ENCODE results near the gene GMDS. TPM values are rescaled to one million over a fixed set of nuclear protein-coding genes. Genes with fewer than 3 reads are reported as not detected.

The GMDS gene
- total and polyA plus RNA-seq, 2 donors (not counting 1 experiment from before 2014, with no cell fraction given), result 12.7 to 34.5 TPM

DNA sequence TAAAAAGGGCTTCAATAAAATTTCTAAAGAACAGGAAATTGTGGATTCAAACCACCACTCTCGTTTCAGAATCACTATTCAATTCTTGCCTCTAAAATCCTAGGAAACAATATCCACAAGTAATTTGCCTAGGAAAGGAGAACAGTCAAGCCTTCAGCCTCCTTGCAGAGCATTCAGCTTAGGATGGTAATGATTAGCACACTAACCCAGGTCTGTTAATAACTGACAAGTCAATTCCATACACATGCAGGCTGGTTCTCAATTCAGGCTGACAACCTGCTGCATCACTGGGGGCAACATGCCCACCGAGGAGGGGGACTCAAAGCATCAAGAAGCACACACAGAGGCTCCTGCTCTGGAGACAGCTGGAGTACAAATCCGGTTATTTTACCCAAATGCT, 57.6 kb downstream of the GMDS start:
- H3K79me2 ChIP-seq (ENCODE audit: control insufficient read depth, insufficient read depth, low read length), result no peaks in the 10 kb centered on the region
- H2AFZ ChIP-seq (ENCODE audit: low read length), result no peak overlapping the region
- H3K27me3 ChIP-seq (ENCODE audit: control insufficient read depth, insufficient read depth, low read length), result no peaks in the 10 kb centered on the region
- DNase-seq (ENCODE audit: low read depth in 2 of 2), result no peak
- TF ChIP-seq EZH2 (IDR thresholded peaks at IDR 0.05; ENCODE audit: low read length, missing control alignments), result no peak
- TF ChIP-seq, protein P1, sequence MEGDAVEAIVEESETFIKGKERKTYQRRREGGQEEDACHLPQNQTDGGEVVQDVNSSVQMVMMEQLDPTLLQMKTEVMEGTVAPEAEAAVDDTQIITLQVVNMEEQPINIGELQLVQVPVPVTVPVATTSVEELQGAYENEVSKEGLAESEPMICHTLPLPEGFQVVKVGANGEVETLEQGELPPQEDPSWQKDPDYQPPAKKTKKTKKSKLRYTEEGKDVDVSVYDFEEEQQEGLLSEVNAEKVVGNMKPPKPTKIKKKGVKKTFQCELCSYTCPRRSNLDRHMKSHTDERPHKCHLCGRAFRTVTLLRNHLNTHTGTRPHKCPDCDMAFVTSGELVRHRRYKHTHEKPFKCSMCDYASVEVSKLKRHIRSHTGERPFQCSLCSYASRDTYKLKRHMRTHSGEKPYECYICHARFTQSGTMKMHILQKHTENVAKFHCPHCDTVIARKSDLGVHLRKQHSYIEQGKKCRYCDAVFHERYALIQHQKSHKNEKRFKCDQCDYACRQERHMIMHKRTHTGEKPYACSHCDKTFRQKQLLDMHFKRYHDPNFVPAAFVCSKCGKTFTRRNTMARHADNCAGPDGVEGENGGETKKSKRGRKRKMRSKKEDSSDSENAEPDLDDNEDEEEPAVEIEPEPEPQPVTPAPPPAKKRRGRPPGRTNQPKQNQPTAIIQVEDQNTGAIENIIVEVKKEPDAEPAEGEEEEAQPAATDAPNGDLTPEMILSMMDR (conservative IDR thresholded peaks at IDR 0.05 in 1 of 2, IDR thresholded peaks at IDR 0.05 in 1 of 2; ENCODE audit: low read depth in 1 of 2, low read length in 2 of 2), result no peak
- no peak overlapping the region for H3K9ac ChIP-seq (ENCODE audit: insufficient read depth, low read length)
- H3K4me1 ChIP-seq (ENCODE audit: control insufficient read depth, extremely low read depth, insufficient read depth, low read length), result no peaks in the 10 kb centered on the region
- no peaks in the 10 kb centered on the region for H4K20me1 ChIP-seq (ENCODE audit: control insufficient read depth, extremely low read depth, insufficient read depth, low read length)
- H3K4me2 ChIP-seq (ENCODE audit: extremely low read depth, insufficient read depth, low read length), result no peak overlapping the region
- H3K36me3 ChIP-seq (ENCODE audit: control insufficient read depth, insufficient read depth, low read length), result no peaks in the 10 kb centered on the region
- H3K27ac ChIP-seq (ENCODE audit: insufficient read depth, low read length), result no peak overlapping the region
- no peak overlapping the region for H3K4me3 ChIP-seq (replicated peaks in 1 of 4; ENCODE audit: control extremely low read depth in 1 of 4, insufficient read depth in 1 of 4, low read depth in 3 of 4, low read length in 4 of 4)
- no peaks in the 10 kb centered on the region for H3K9me3 ChIP-seq (ENCODE audit: control insufficient read depth, insufficient read depth, low read depth, low read length)

GRCh38 chr6:2186516-2186915, 58.9 kb downstream of the GMDS start:
- H3K9ac ChIP-seq (ENCODE audit: insufficient read depth, low read length), result no peak overlapping the region
- no peak overlapping the region for H3K4me3 ChIP-seq (replicated peaks in 1 of 4; ENCODE audit: control extremely low read depth in 1 of 4, insufficient read depth in 1 of 4, low read depth in 3 of 4, low read length in 4 of 4)
- no peaks in the 10 kb centered on the region for H3K4me1 ChIP-seq (ENCODE audit: control insufficient read depth, extremely low read depth, insufficient read depth, low read length)
- H3K9me3 ChIP-seq (ENCODE audit: control insufficient read depth, insufficient read depth, low read depth, low read length), result no peaks in the 10 kb centered on the region
- H4K20me1 ChIP-seq (ENCODE audit: control insufficient read depth, extremely low read depth, insufficient read depth, low read length), result no peaks in the 10 kb centered on the region
- H3K27me3 ChIP-seq (ENCODE audit: control insufficient read depth, insufficient read depth, low read length), result no peaks in the 10 kb centered on the region
- H3K79me2 ChIP-seq (ENCODE audit: control insufficient read depth, insufficient read depth, low read length), result no peaks in the 10 kb centered on the region
- H3K36me3 ChIP-seq (ENCODE audit: control insufficient read depth, insufficient read depth, low read length), result no peaks in the 10 kb centered on the region
- no peak overlapping the region for H2AFZ ChIP-seq (ENCODE audit: low read length)
- H3K27ac ChIP-seq (ENCODE audit: insufficient read depth, low read length), result no peak overlapping the region
- TF ChIP-seq, protein P1 (conservative IDR thresholded peaks at IDR 0.05 in 1 of 2, IDR thresholded peaks at IDR 0.05 in 1 of 2; ENCODE audit: low read depth in 1 of 2, low read length in 2 of 2), result no peak
- no peak for TF ChIP-seq EZH2 (IDR thresholded peaks at IDR 0.05; ENCODE audit: low read length, missing control alignments)
- no peak overlapping the region for H3K4me2 ChIP-seq (ENCODE audit: extremely low read depth, insufficient read depth, low read length)
- peak in 1 of 2 donors; percentile 50 for DNase-seq (ENCODE audit: low read depth in 2 of 2)

DNA sequence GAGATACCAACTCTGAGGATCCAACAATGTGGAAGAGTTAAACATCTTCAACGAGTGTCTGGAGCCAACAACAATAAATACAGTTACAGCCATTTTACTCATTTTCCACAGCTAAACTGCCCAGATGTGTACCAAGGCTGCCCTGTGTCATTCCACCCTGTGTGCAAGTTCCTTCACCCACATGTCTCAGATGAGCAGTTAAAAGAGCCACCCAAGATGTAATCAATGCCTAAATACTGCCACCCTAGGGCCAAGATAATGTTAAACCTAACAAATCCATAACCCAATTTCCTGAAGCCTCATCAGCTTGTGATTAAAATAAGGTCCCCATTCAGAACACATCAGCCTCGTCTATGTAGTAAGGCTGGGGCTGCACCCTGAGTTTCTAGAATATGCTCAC, 59.9 kb downstream of the GMDS start:
- no peak for DNase-seq (ENCODE audit: low read depth in 2 of 2)
- no peak for TF ChIP-seq EZH2 (IDR thresholded peaks at IDR 0.05; ENCODE audit: low read length, missing control alignments)
- TF ChIP-seq, protein P1 (conservative IDR thresholded peaks at IDR 0.05 in 1 of 2, IDR thresholded peaks at IDR 0.05 in 1 of 2; ENCODE audit: low read depth in 1 of 2, low read length in 2 of 2), result no peak
- no peak overlapping the region for H3K4me2 ChIP-seq (ENCODE audit: extremely low read depth, insufficient read depth, low read length)
- H3K4me3 ChIP-seq (replicated peaks in 1 of 4; ENCODE audit: control extremely low read depth in 1 of 4, insufficient read depth in 1 of 4, low read depth in 3 of 4, low read length in 4 of 4), result no peak overlapping the region
- H3K27me3 ChIP-seq (ENCODE audit: control insufficient read depth, insufficient read depth, low read length), result no peaks in the 10 kb centered on the region
- no peaks in the 10 kb centered on the region for H3K9me3 ChIP-seq (ENCODE audit: control insufficient read depth, insufficient read depth, low read depth, low read length)
- no peak overlapping the region for H3K27ac ChIP-seq (ENCODE audit: insufficient read depth, low read length)
- no peak overlapping the region for H2AFZ ChIP-seq (ENCODE audit: low read length)
- H4K20me1 ChIP-seq (ENCODE audit: control insufficient read depth, extremely low read depth, insufficient read depth, low read length), result no peaks in the 10 kb centered on the region
- H3K79me2 ChIP-seq (ENCODE audit: control insufficient read depth, insufficient read depth, low read length), result no peaks in the 10 kb centered on the region
- no peaks in the 10 kb centered on the region for H3K36me3 ChIP-seq (ENCODE audit: control insufficient read depth, insufficient read depth, low read length)
- no peak overlapping the region for H3K9ac ChIP-seq (ENCODE audit: insufficient read depth, low read length)
- H3K4me1 ChIP-seq (ENCODE audit: control insufficient read depth, extremely low read depth, insufficient read depth, low read length), result no peaks in the 10 kb centered on the region

Data from fibroblast of lung (primary cell).